ENCODE data around the gene LRP1-AS. TPM values are rescaled to one million over a fixed set of nuclear protein-coding genes. Genes with fewer than 3 reads are reported as not detected.

Gene LRP1-AS
- not detected in 5 replicates for total RNA-seq (2022; extraction: Qiagen RNA extraction)

DNA sequence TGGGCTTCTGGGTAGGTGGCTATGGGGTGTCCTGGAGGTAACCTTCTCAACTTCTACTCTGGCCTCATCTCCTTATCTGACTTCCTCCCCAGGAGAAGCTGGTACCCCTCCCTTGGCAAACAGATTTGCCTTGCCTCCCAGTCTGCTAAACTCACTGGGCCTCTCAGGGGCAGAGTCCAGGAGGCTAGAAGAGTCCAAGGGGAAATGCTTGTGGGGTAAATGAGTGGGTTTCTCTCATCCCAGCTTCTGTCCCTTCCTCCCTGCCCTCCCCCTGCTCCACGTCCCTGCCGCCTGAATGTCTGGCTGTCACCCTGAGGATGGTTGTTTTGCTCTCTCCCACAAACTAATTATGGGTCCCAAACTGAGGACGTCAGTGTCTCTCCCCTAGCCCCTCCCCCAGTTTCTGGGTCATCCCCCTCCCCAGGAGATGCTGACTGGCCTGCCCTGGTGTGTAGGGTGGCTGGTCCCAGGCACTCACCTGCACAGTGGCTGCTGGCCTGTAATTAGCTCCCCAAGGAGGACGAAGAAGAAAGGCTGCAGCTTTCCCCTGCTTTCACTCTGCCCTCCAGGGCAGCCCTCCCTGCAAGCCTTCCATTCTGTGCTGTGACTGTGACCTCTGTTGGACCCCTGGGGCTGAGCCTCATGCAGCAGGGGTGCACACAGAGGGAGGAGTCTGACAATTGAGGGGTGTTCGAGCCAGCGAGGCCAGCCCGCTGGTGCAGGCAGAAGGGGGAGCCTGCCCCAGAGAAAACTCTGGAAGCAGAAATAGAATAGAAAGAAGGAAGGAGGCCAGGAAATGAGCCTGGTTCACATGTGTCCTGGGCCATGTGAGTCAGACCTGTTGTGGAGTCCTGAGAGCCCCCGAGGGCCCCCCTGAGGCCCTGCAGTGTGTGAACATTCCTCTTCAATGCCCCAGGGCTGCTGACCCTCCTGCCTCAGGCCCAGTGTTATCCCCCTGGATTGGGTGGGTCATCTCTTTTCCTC lies at the start of gene LRP1-AS:
Gene LRP1-AS (minus strand): TSS at position 659 of the 984 bp plus-strand sequence.

DNA sequence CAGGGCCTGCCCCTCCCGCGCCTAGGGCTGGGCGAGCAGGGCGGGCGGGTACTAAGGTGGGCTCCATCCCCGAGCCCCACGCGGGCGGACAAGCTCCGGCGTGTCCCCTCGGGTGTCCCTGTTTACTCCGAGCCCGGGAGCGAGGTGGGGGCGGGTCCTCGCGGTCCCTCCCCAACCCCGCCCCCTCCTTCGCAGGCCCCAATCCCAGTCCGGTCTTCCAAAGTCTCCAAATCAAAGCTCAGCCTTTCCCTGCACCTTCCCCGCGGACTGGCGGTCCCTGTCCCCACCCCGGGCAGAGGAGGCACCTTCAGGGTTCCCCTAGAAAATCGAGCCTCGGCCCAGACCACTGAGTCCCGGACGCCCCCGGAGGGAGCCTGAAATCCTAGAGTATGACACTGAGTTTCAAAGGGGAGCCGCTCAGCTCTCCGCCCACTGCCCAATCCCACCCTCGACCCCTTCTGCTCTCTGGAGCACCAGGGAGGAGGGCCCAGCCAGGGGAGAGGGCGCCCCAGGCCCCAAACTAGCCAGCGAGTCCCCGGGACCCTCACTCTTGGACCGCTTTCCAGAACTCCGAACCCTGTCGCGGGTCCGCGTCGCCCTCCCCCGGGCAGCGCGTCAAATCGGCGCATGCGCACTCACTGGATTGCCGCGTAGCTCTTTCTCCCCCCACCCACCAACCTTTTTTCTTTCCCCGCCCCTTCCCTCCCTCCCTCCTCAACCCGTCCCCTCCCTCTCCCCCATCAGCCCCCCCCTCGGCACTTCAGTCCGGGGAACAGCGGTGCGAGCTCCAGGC lies 19.5 kb downstream of the LRP1-AS start, which contains the start of gene LRP1:
Gene LRP1 (plus strand): TSS at position 758 of the 793 bp plus-strand sequence. CDS start 482 bp downstream, outside the sequence.

DNA sequence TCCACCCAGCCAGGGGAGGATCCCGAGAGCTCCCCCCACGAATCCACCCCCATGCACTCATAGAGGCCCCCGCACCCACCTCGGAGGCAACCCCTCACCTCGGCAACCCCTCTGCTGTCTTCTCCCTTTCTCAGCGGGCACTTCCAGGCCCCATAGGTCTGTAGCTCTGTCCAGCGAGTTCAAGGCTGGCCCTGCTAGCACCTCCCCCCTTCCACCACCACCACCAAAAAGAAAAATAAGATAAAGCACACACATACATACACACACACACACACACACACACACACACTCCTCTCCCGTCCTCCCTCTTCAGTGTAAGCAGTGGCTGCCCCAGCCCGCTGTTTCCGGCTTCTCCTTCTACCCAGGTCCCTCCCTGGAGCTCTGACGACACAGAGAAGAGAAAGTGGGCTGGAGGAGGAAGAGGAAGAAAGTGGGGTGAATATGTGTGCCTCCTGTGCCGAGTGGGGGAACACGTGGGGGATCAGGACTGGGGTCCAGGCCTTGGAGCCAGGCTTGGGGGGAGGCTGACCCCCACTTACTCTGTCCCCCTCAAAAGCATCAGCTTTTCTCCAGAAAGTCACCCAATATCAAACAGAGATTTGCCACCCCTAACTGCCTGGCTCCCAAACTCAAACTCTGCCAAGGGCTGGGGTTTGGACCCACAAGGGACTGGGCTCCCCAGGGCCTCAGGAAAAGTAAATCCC lies 36.2 kb downstream of the LRP1-AS start, which contains the start of gene STAT6:
Gene STAT6 (minus strand): TSS at position 332 of the 704 bp plus-strand sequence. CDS start 3,084 bp downstream, outside the sequence.

Other genes starting within 250 kb of the LRP1-AS start
- gene SDR9C7, start 213.2 kb downstream of the LRP1-AS start, total RNA-seq (2022; extraction: Qiagen RNA extraction): 0.03 to 0.08 TPM (median 0.05 TPM) in 4 of 5 replicates, not detected in the other
- gene RDH16, start 190.0 kb downstream of the LRP1-AS start, total RNA-seq (2022; extraction: Qiagen RNA extraction): 0.10 to 0.39 TPM (median 0.23 TPM) in 5 replicates
- 4.3 to 5.6 TPM (median 5.2 TPM) in 5 replicates for gene ZBTB39, start 141.1 kb downstream of the LRP1-AS start, total RNA-seq (2022; extraction: Qiagen RNA extraction)
- gene TAC3, start 131.1 kb downstream of the LRP1-AS start, total RNA-seq (2022; extraction: Qiagen RNA extraction): 0.16 to 0.26 TPM (median 0.21 TPM) in 3 of 5 replicates, not detected in the others
- 0.10 to 0.34 TPM (median 0.29 TPM) in 5 replicates for gene MYO1A, start 97.5 kb downstream of the LRP1-AS start, total RNA-seq (2022; extraction: Qiagen RNA extraction)
- 14.0 to 16.5 TPM (median 14.8 TPM) in 5 replicates for gene NEMP1, start 68.8 kb downstream of the LRP1-AS start, total RNA-seq (2022; extraction: Qiagen RNA extraction)
- gene NAB2, start 58.5 kb downstream of the LRP1-AS start, total RNA-seq (2022; extraction: Qiagen RNA extraction): 13.4 to 17.3 TPM (median 15.7 TPM) in 5 replicates
- gene STAT6, start 36.3 kb downstream of the LRP1-AS start, total RNA-seq (2022; extraction: Qiagen RNA extraction): 43.4 to 49.5 TPM (median 44.1 TPM) in 5 replicates
- 13.3 to 15.9 TPM (median 14.0 TPM) in 5 replicates for gene LRP1, start 19.1 kb downstream of the LRP1-AS start, total RNA-seq (2022; extraction: Qiagen RNA extraction)
- 3.8 to 5.8 TPM (median 5.6 TPM) in 5 replicates for gene NXPH4, start 69.2 kb upstream of the LRP1-AS start, total RNA-seq (2022; extraction: Qiagen RNA extraction)
- gene SHMT2, start 82.1 kb upstream of the LRP1-AS start, total RNA-seq (2022; extraction: Qiagen RNA extraction): 118 to 144 TPM (median 127 TPM) in 5 replicates
- gene STAC3, start 103.6 kb upstream of the LRP1-AS start, total RNA-seq (2022; extraction: Qiagen RNA extraction): 0.22 to 0.56 TPM (median 0.42 TPM) in 5 replicates

All from A549 treated with AZD2906 at 1 μM for 4 hours (cell line).